Stimulated activated CD8-positive, alpha-beta memory T cell treated with anti-CD3 and anti-CD28 coated beads, Interleukin-4, amount 100 ng/mL, for 4 hours (primary cell): ENCODE measurements around the gene TMEM119.
"Not testable (repeated sequence)": the region's sequence is repeated elsewhere in the genome, so short reads cannot be mapped to it uniquely, and the experiment has no call there.

Source experiments
- DNase-seq, 2 donors: peaks; one replicate each; pipeline ENCODE4 v3.0.0-alpha.2; 2020; ENCODE audit warnings: low read depth in 2 of 2, low spot score in 1 of 2

Gene TMEM119

GRCh38 chr12:108567406-108568337 lies 30.2 kb downstream of the TMEM119 start:
- no peak for DNase-seq

GRCh38 chr12:108566452-108566851 lies 31.4 kb downstream of the TMEM119 start:
- no peak for DNase-seq

DNA sequence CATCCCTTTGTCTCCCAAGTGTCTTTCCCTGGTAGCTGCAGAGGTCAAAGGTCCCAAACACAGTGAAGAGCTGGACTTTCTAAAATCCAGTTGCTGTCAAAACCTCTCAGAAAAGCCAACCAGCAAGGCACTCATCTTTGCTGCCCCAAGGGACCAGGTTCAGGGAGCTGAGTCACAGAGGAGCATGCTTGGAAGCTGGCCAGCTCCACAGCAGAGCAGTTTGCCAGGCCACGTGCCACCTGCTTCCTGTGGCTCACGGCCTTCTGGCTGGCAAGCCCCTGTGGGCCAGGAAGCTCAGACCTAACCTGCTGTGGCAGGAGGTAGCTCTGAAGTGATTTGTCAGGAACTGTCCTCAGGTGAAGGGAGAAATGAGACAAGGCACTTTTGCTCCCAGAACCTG lies 31.9 kb downstream of the TMEM119 start:
- peak in 1 of 2 donors; percentile 49 for DNase-seq

- DNase-seq, result no peak
Observed at GRCh38 chr12:108565146-108565545, 32.7 kb downstream of the TMEM119 start.

- no peak for DNase-seq
Observed at GRCh38 chr12:108564724-108565123, 33.2 kb downstream of the TMEM119 start.

GRCh38 chr12:108563804-108564151 lies 34.1 kb downstream of the TMEM119 start:
- DNase-seq, result no peak

GRCh38 chr12:108563136-108563803 lies 34.6 kb downstream of the TMEM119 start:
- peak; percentile 73 to 77 for DNase-seq

DNA sequence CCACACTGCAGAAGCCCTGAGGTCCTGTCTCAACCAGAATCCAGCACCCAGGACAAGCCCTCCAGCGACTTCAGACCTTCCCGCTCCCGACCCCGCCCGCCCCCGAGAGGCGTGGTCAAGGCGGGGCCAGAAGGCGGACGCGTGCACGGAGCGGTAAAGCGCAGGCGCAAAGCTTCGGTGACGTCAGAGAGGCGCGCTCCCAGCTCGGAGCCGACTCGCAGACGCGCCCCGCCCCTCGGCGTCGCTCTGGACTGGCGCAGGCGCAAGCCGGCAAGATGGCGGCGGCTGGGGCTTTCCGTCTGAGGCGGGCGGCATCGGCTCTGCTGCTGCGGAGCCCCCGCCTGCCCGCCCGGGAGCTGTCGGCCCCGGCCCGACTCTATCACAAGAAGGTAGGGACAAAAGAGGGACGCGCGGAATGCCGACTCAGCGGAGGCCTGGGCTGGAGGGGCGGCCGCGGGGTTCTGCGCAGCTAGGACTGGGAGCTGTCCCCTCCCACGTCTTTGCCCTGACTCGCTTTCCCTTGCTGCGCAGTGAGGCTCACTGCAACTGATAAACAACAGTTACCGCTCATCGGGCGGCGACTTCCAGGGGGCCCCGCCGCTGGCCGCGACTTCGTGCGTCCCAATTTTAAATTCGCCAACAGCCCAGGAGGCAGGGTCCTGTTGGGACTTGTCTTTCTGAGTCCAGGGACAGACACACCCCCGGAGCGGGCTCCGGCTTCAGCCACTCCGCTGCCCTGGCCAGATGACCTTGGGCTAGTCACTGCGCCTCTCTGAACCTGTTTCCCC lies 35.3 kb downstream of the TMEM119 start, which contains the start of gene ISCU:
Gene ISCU, plus strand, starts transcription at position 249 of the 788 bp plus-strand sequence. Its CDS starts 27 bp downstream, at position 276.
- DNase-seq, result peak; percentile 95 to 99

- no peak for DNase-seq
Observed at GRCh38 chr12:108561852-108562347, 36.0 kb downstream of the TMEM119 start.

GRCh38 chr12:108560752-108561719 lies 36.8 kb downstream of the TMEM119 start, which contains the start of gene SART3:
TSS of gene SART3 (minus strand) at chr12:108561173. CDS start at chr12:108561154, 19 bp downstream.
- peak; percentile 61 to 65 for DNase-seq

- no peak for DNase-seq
Observed at GRCh38 chr12:108560321-108560721, 37.6 kb downstream of the TMEM119 start.

DNA sequence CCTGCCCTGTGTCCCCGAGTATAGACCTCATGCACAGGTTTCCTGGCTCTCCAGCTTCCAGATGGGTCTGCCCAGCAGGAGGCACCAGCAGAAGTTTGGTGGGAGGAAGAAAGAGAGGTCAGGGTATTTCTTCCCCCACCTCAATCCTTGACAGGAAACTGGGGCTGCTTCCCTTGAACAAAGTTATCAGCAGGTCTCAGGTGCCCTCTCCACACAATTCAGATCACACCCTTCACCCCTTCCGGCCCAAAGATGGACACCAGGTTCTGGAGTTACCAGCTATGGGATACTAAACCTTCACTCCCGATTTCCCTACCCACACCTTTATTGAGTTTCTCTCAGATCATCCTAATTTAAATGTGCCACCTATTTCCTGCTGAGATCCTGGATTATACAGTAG lies 38.1 kb downstream of the TMEM119 start:
- DNase-seq, result no peak

GRCh38 chr12:108559007-108559655 lies 38.8 kb downstream of the TMEM119 start:
- no peak for DNase-seq

- not testable (repeated sequence) for DNase-seq
Observed at GRCh38 chr12:108555383-108555782, 42.5 kb downstream of the TMEM119 start.

DNA sequence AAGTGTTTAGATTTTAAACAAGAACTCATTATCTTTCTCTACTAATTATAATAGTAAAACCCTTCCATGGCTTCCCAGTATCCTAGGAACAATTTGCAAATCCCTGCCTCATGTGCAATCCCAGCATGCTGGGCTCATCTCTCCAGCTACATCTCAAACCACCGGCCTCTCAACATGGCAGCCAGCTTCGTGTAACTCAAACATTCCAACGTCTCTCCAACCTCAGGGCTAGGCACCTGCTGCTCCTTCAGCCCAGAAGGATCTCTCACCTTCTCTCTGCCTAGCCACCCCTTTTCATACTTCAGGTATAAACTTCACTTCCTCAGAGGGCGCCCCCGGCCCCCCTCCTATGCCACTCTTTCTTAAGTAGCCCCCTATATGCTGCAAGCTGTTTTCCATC lies 44.1 kb downstream of the TMEM119 start:
- DNase-seq, result no peak

DNA sequence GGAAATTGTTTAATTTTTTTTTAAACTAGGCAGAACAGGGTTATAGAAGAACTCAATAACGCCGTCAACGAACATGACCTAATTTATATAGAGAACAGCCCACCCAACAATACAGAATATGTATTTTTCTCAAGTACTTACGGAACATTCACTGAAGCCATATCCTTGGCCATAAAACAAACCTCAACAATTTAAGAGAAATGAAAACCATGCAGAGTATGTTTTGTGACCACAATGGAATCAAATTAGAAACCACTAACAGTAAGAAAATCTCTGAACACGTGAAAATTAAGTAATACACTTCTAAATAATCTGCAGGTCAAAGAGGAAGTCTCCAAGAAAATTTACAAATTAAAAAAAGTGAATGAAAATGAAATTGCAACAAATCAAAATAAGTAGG lies 46.3 kb downstream of the TMEM119 start:
- no peak for DNase-seq

GRCh38 chr12:108548954-108549521 lies 48.8 kb downstream of the TMEM119 start:
- no peak for DNase-seq

GRCh38 chr12:108547686-108548085 lies 50.2 kb downstream of the TMEM119 start:
- no peak for DNase-seq

- DNase-seq, result no peak
Observed at GRCh38 chr12:108543652-108544051, 54.2 kb downstream of the TMEM119 start.
